CD4-positive, alpha-beta T cell (primary cell): Measurements from ENCODE around the gene SDC1. TPM values are rescaled to one million over a fixed set of nuclear protein-coding genes. Genes with fewer than 3 reads are reported as not detected.

ENCODE experiments used
- ATAC-seq: fragments of 200-7000 bp; cut with Tn5 transposase; one replicate; pipeline ENCODE4 v1.10.0; 2022; ENCODE audit warnings: mild to moderate bottlenecking; ENCODE audit not compliant: poor library complexity
- CTCF ChIA-PET: fragments of 350-600 bp; sonication (Branson Sonifier 250); formaldehyde crosslinking; loops from one replicate; lab custom pipeline; 2021; ENCODE audit warnings: antibody characterized with exemption, inconsistent platforms; lab: Charles Lee
- POLR2A ChIA-PET: fragments of 350-600 bp; sonication (Branson Sonifier 250); formaldehyde crosslinking; loops from one replicate; lab custom pipeline; 2021; ENCODE audit warnings: antibody characterized with exemption, inconsistent platforms; lab: Charles Lee
- DNase-seq, 14 experiments: peaks; one replicate each; pipeline ENCODE4 v3.0.0-alpha.2; 2013 to 2020; ENCODE audit warnings: mixed read lengths in 2 of 14
- H3K27ac ChIP-seq, 2 donors: one replicate each; pipeline versions ENCODE4 v1.5.1 to v1.7.0; 2013; ENCODE audit warnings: low read length in 2 of 2, low read depth in 1 of 2, mild to moderate bottlenecking in 1 of 2
- H3K27me3 ChIP-seq, 2 experiments: 1 replicate in 1 of 2; 2 replicates in 1 of 2; pipeline versions ENCODE4 v1.6.1 to v1.7.0; 2013; ENCODE audit warnings: low read length in 2 of 2, control low read depth in 1 of 2, mild to moderate bottlenecking in 1 of 2, moderate library complexity in 1 of 2; ENCODE audit not compliant: insufficient read depth in 2 of 2, control insufficient read depth in 1 of 2
- H3K36me3 ChIP-seq: one replicate; pipeline ENCODE4 v1.6.1; 2013; ENCODE audit warnings: low read length, control low read depth; ENCODE audit not compliant: insufficient read depth
- H3K4me1 ChIP-seq: one replicate; pipeline ENCODE4 v1.6.1; 2013; ENCODE audit warnings: low read length, control low read depth; ENCODE audit not compliant: insufficient read depth
- H3K4me3 ChIP-seq: one replicate; pipeline ENCODE4 v1.5.1; 2013; ENCODE audit warnings: mild to moderate bottlenecking, low read length, moderate library complexity
- H3K9me3 ChIP-seq, 2 experiments: 1 replicate in 1 of 2; 2 replicates in 1 of 2; pipeline versions ENCODE4 v1.6.1 to v1.7.0; 2013; ENCODE audit warnings: low read length in 2 of 2, mild to moderate bottlenecking in 2 of 2, control low read depth in 1 of 2, moderate library complexity in 1 of 2; ENCODE audit not compliant: control insufficient read depth in 1 of 2, insufficient read depth in 1 of 2
- H3K27ac Mint-ChIP-seq: one replicate; pipeline ENCODE4 v1.8.0; 2020; ENCODE audit warnings: mixed read lengths
- H3K27me3 Mint-ChIP-seq: one replicate; pipeline ENCODE4 v1.8.0; 2021; ENCODE audit warnings: mixed read lengths
- H3K36me3 Mint-ChIP-seq: one replicate; pipeline ENCODE4 v1.8.0; 2021; ENCODE audit warnings: low read depth, mixed read lengths
- H3K4me1 Mint-ChIP-seq: one replicate; pipeline ENCODE4 v1.8.0; 2021; ENCODE audit warnings: low read depth, mixed read lengths
- H3K4me3 Mint-ChIP-seq: one replicate; pipeline ENCODE4 v1.8.0; 2020; ENCODE audit warnings: mild to moderate bottlenecking, mixed read lengths
- H3K9me3 Mint-ChIP-seq: one replicate; pipeline ENCODE4 v1.8.0; 2020; ENCODE audit warnings: mixed read lengths
- intact Hi-C, 2 experiments: fragments of 100-400 bp; cut with DNase I in 1 of 2; cut with micrococcal nuclease in 1 of 2; formaldehyde crosslinking; loops; one replicate each; pipeline versions ENCODE4 v1.15.1 to v1.9.0; 2023 to 2025; cut with DNase I, micrococcal nuclease
- total RNA-seq, 174 experiments: library from RNA in 2 of 174; stranded (reverse) in 2 of 174; gene quantifications; one replicate each; pipeline ENCODE4 v1.2.3 and lab custom pipeline; 2021 to 2026
- TF ChIP-seq, protein P1 (sequence below): fragments of 200-600 bp; IDR thresholded peaks from one replicate; pipeline ENCODE4 v1.8.0; 2022; ENCODE audit warnings: antibody characterized with exemption, mild to moderate bottlenecking

The SDC1 gene
- total RNA-seq, 2 experiments from 2014 or later: not detected

DNA sequence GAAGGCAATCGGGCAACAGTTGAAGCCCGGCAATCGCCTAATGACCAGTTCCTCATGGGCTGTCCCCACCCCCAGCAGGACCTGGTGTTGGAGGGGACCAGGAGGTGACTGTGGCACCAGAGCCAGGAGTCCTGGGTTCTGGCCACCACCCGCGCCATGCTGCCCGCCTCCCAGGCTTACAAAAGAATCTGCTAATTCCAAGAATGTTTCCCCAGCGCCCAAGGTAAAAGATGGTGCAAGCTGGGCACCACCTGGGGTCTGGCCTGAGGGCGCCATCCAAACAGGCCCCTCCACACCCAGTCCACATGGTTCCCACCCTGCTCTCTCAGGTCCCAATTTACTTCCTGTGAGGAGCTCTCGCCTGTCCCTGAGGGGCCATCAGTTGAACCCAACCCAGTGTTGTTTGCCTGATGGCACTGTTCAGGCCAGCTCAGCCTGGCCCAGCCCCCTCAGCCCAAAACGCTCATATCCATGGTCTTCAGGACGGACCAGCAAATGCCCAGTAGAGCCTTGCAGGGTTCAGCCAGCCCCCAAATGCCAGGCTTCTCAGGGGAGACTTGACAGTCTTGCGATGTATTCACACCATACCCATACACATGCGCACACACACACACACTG, 5.1 kb downstream of the SDC1 start:
- no peaks in the 10 kb centered on the region for H3K9me3 Mint-ChIP-seq
- H3K36me3 ChIP-seq: no peaks in the 10 kb centered on the region
- peaks cover 10% of the 10 kb centered on the region for H3K4me1 ChIP-seq
- intact Hi-C loops: no loop called here
- CTCF ChIA-PET: no interaction called here
- ATAC-seq (no peak), DNase-seq (no peak)
- H3K4me3 Mint-ChIP-seq: no peak overlapping the region
- H3K27me3 ChIP-seq: peaks cover 13 to 30% of the 10 kb centered on the region in 2 experiments
- H3K4me1 Mint-ChIP-seq: no peaks in the 10 kb centered on the region
- H3K27ac ChIP-seq: no peak overlapping the region
- no peaks in the 10 kb centered on the region for H3K36me3 Mint-ChIP-seq
- TF ChIP-seq, protein P1, sequence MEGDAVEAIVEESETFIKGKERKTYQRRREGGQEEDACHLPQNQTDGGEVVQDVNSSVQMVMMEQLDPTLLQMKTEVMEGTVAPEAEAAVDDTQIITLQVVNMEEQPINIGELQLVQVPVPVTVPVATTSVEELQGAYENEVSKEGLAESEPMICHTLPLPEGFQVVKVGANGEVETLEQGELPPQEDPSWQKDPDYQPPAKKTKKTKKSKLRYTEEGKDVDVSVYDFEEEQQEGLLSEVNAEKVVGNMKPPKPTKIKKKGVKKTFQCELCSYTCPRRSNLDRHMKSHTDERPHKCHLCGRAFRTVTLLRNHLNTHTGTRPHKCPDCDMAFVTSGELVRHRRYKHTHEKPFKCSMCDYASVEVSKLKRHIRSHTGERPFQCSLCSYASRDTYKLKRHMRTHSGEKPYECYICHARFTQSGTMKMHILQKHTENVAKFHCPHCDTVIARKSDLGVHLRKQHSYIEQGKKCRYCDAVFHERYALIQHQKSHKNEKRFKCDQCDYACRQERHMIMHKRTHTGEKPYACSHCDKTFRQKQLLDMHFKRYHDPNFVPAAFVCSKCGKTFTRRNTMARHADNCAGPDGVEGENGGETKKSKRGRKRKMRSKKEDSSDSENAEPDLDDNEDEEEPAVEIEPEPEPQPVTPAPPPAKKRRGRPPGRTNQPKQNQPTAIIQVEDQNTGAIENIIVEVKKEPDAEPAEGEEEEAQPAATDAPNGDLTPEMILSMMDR: no peak
- POLR2A ChIA-PET: no interaction called here
- no peaks in the 10 kb centered on the region for H3K9me3 ChIP-seq
- peaks cover 33% of the 10 kb centered on the region for H3K27me3 Mint-ChIP-seq
- no peak overlapping the region for H3K4me3 ChIP-seq
- H3K27ac Mint-ChIP-seq: no peak overlapping the region

DNA sequence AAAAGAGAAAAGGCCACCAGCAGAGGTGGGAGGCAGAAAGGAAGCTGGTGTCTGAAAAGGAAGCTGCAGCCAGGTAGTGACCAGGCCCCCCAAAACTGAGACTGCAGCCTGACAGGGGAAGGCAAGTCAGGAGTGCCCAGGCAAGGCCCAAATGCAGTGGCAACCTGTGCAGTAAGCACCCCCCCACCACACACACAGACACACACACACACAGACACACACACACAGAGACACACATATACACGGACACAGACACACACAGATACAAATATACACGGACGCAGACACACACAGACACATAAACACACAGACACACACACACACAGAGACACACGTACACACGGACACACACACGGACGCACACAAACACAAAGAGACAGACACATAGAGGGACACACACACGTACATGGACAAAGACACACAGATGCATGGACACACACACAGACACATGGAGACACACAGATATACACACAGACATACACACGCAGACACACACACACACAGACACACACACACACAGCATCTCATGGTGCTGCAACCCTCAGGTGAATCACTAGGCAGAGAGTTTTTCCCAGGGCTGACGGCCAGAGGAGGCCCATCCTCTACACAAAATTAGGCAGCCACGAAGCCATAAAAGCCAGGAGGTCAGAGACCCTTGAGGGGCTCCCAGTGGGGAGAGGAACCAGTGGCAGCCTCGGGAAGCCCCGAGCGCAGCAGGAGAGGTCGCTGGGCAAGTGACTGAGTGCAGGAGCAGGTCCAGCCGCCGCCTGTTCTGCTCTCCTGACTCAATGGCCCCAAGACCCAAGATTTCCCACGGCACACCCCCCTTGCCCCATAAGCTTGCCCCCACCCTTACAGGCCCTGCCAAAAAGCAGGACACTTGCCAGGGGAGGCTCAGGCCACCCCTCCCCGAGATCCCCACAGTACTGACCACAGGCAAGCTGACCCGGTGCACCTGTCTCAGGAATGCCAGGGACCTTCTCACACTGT, 6.3 kb downstream of the SDC1 start:
- no peak overlapping the region for H3K27ac ChIP-seq
- H3K4me3 ChIP-seq: no peak overlapping the region
- intact Hi-C loops: no loop called here
- no peaks in the 10 kb centered on the region for H3K36me3 ChIP-seq
- no peak for ATAC-seq
- Mint-ChIP-seq H3K4me3 (no peak overlapping the region), H3K27ac (no peak overlapping the region), H3K36me3 (no peaks in the 10 kb centered on the region), H3K27me3 (peaks cover 33% of the 10 kb centered on the region), H3K4me1 (no peaks in the 10 kb centered on the region), H3K9me3 (no peaks in the 10 kb centered on the region)
- POLR2A ChIA-PET: no interaction called here
- H3K9me3 ChIP-seq: no peaks in the 10 kb centered on the region
- peaks cover 6% of the 10 kb centered on the region for H3K4me1 ChIP-seq
- no peak for DNase-seq
- TF ChIP-seq, protein P1: no peak
- CTCF ChIA-PET: no interaction called here
- H3K27me3 ChIP-seq: peaks cover 11 to 22% of the 10 kb centered on the region in 2 experiments

DNA sequence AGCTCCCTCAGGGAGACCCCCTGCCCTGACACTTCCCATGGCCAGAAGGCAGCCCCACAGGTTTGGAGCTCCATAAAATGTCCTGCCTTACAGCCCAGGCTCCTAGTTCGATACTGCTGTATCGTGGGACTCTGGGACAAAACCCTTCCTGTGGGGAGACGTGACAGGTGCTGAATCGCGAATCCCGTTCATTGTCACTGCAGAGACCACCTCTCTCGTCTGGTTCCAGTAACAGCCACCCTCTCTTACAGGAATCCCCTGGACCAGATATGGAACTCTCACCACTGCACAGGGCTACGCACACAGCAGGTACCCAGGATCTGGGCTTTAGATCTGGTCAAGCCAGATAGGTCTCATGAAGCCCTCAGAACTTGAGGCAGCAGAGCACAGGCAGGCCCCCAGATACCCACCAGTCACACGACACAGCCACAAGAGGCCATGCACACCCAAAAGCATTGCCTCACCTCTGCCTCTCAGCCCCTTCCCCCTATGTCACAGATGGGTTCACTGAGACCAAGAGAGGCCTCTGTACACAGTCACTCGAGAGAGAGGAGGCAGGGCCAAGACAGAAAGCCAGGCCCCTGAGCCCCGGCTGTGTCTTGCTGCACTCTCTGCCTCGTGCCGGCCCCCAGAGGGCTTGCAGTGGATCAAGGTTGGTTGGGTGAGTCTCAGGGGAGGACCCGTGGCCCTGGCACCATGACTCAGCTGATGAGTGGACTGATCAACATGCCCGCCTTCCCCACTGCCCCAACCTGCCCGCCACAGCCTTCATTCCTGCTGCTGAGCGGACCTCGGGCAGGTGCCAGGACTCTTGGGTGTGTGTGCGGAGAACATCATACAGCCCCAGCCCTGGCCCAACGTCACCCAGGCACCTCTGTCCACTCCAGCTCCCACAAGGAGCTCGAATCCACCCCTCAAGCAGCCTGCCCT, 7.6 kb downstream of the SDC1 start:
- TF ChIP-seq, protein P1: no peak
- Histone ChIP-seq H3K27me3 (peaks cover 5 to 10% of the 10 kb centered on the region in 2 experiments), H3K9me3 (peaks cover 0 to 3% of the 10 kb centered on the region in 2 experiments), H3K4me1 (no peaks in the 10 kb centered on the region), H3K36me3 (no peaks in the 10 kb centered on the region), H3K4me3 (no peak overlapping the region), H3K27ac (no peak overlapping the region)
- POLR2A ChIA-PET: no interaction called here
- Mint-ChIP-seq H3K4me1 (no peaks in the 10 kb centered on the region), H3K9me3 (no peaks in the 10 kb centered on the region), H3K27me3 (peaks cover 25% of the 10 kb centered on the region), H3K36me3 (no peaks in the 10 kb centered on the region), H3K27ac (no peak overlapping the region), H3K4me3 (no peak overlapping the region)
- no peak for ATAC-seq
- intact Hi-C loops: no loop called here
- CTCF ChIA-PET: no interaction called here
- DNase-seq: no peak
